Measurements from ENCODE around the gene VPS37B. TPM values are rescaled to one million over a fixed set of nuclear protein-coding genes. Genes with fewer than 3 reads are reported as not detected.

Gene VPS37B
- total and polyA plus RNA-seq, 2 donors from 2014 or later, result 21.4 to 47.8 TPM

DNA sequence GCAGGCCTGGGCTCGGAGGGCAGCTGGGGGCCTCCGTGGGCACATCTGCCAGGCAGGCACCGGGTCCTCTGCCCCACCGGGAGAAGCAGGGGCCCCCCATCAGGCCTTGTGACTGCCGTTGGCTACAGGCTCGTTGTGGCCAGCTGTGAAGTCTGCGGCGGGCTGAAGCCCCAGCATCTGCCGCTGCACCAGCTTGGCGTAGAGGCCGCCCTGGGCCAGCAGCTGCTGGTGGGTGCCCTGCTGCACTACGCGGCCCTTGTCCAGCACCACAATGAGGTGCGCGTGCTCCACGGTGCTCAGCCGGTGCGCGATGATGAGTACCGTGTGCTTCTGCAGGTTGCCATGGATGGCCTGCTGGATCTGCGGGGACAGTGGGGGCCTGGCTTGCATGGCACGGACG lies 33.9 kb upstream of the VPS37B start:
- intact Hi-C loops (cut with DNase I), result no loop called here
- no peak overlapping the region for H3K9ac ChIP-seq (ENCODE audit: low read length in 3 of 3)
- FAIRE-seq (no peak), DNase-seq (no peak)
- TF ChIP-seq, protein P1, sequence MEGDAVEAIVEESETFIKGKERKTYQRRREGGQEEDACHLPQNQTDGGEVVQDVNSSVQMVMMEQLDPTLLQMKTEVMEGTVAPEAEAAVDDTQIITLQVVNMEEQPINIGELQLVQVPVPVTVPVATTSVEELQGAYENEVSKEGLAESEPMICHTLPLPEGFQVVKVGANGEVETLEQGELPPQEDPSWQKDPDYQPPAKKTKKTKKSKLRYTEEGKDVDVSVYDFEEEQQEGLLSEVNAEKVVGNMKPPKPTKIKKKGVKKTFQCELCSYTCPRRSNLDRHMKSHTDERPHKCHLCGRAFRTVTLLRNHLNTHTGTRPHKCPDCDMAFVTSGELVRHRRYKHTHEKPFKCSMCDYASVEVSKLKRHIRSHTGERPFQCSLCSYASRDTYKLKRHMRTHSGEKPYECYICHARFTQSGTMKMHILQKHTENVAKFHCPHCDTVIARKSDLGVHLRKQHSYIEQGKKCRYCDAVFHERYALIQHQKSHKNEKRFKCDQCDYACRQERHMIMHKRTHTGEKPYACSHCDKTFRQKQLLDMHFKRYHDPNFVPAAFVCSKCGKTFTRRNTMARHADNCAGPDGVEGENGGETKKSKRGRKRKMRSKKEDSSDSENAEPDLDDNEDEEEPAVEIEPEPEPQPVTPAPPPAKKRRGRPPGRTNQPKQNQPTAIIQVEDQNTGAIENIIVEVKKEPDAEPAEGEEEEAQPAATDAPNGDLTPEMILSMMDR (IDR thresholded peaks at IDR 0.05; ENCODE audit: borderline replicate concordance, extremely low read depth, insufficient read depth), result no peak
- H3K4me1 ChIP-seq (ENCODE audit: control insufficient read depth in 2 of 3, insufficient read depth in 2 of 3, low read depth in 1 of 3, low read length in 3 of 3), result no peaks in the 10 kb centered on the region
- no peak overlapping the region for H3K27ac ChIP-seq (ENCODE audit: low read depth in 2 of 2, low read length in 2 of 2)
- no peaks in the 10 kb centered on the region for H3K36me3 ChIP-seq (ENCODE audit: control insufficient read depth in 2 of 3, insufficient read depth in 3 of 3, low read length in 3 of 3)
- no peaks in the 10 kb centered on the region for H3K27me3 ChIP-seq (ENCODE audit: control insufficient read depth, insufficient read depth, low read length)
- H3K4me3 ChIP-seq (ENCODE audit: low read length in 3 of 3), result no peak overlapping the region
- H3K9me3 ChIP-seq (ENCODE audit: control insufficient read depth in 2 of 3, insufficient read depth in 1 of 3, low read length in 3 of 3), result no peaks in the 10 kb centered on the region

DNA sequence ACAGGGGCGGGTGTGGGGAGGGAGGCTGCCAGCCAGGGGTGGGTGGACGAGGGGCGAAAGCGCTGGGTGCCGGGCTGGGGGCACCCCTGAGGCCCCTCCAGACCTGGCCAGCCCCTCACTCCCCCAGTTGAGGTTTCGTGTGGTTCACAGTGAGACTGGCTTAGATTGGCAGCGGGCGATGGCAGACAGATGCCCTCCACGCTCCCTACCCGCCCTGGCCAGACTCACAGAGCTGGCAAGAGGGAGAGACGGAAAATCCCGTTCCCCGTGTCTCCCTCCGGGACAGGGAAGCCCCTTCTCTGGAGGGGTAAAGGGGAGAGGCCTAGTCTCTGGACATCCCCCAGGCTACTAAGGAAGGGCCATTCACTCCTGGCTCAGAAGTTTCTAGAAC lies 33.2 kb upstream of the VPS37B start:
- no peaks in the 10 kb centered on the region for H3K9me3 ChIP-seq (ENCODE audit: control insufficient read depth in 2 of 3, insufficient read depth in 1 of 3, low read length in 3 of 3)
- no peaks in the 10 kb centered on the region for H3K36me3 ChIP-seq (ENCODE audit: control insufficient read depth in 2 of 3, insufficient read depth in 3 of 3, low read length in 3 of 3)
- TF ChIP-seq, protein P1 (IDR thresholded peaks at IDR 0.05; ENCODE audit: borderline replicate concordance, extremely low read depth, insufficient read depth), result no peak
- peak in 1 of 5 donors; percentile 75 for DNase-seq
- H3K4me1 ChIP-seq (ENCODE audit: control insufficient read depth in 2 of 3, insufficient read depth in 2 of 3, low read depth in 1 of 3, low read length in 3 of 3), result no peaks in the 10 kb centered on the region
- intact Hi-C loops (cut with DNase I), result no loop called here
- no peak overlapping the region for H3K9ac ChIP-seq (ENCODE audit: low read length in 3 of 3)
- H3K27ac ChIP-seq (ENCODE audit: low read depth in 2 of 2, low read length in 2 of 2), result no peak overlapping the region
- H3K27me3 ChIP-seq (ENCODE audit: control insufficient read depth, insufficient read depth, low read length), result no peaks in the 10 kb centered on the region
- no peak overlapping the region for H3K4me3 ChIP-seq (ENCODE audit: low read length in 3 of 3)
- FAIRE-seq, result no peak

DNA sequence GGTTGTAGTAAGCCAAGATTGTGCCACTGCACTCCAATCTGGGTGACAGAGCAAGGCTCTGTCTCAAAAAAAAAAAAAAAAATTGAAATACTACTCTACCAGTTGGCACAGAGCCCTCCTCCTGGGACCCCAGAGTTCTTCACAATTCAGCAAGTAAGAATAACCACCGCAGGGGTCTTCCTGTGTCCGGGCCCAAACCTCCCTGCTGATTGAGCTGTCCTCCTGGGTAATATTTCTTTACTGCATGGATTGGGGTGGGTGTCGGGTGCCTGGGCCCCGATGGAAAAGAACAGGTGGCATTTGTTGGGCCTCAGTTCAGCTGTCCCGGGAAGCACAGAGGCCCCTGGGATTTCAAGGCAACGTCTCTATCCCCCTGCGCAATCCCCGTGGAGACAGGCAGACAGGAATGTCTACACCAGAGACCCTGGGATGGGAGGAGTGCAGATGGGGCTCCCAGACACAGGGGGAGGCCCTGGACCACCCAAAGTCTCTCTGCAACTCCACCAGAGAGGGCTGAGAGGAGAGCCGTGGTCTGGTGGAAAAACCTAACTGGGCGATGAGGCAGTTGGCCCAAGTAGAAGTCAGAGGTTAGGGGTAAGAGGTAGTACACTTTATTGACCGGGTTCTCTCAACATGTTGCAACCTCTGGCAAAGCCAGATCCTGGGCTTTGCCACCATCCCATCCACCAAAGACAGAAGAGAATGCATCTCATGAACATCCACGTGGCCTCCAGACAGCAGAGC lies 32.7 kb upstream of the VPS37B start:
- H3K27ac ChIP-seq (ENCODE audit: low read depth in 2 of 2, low read length in 2 of 2), result no peak overlapping the region
- intact Hi-C loops (cut with DNase I), result no loop called here
- FAIRE-seq (no peak), DNase-seq (no peak)
- no peaks in the 10 kb centered on the region for H3K4me1 ChIP-seq (ENCODE audit: control insufficient read depth in 2 of 3, insufficient read depth in 2 of 3, low read depth in 1 of 3, low read length in 3 of 3)
- no peaks in the 10 kb centered on the region for H3K36me3 ChIP-seq (ENCODE audit: control insufficient read depth in 2 of 3, insufficient read depth in 3 of 3, low read length in 3 of 3)
- no peak overlapping the region for H3K9ac ChIP-seq (ENCODE audit: low read length in 3 of 3)
- no peaks in the 10 kb centered on the region for H3K9me3 ChIP-seq (ENCODE audit: control insufficient read depth in 2 of 3, insufficient read depth in 1 of 3, low read length in 3 of 3)
- H3K4me3 ChIP-seq (ENCODE audit: low read length in 3 of 3), result no peak overlapping the region
- no peaks in the 10 kb centered on the region for H3K27me3 ChIP-seq (ENCODE audit: control insufficient read depth, insufficient read depth, low read length)
- TF ChIP-seq, protein P1 (IDR thresholded peaks at IDR 0.05; ENCODE audit: borderline replicate concordance, extremely low read depth, insufficient read depth), result no peak

Data from kidney (tissue), 14 donors.